HG03097 (cell line): ENCODE data around the gene OBSL1.

ENCODE experiments used
- ATAC-seq: cut with Tn5 transposase; IDR thresholded peaks from one replicate; pipeline ENCODE4 v1.9.1; 2021; ENCODE audit not compliant: unreplicated experiment, low FRiP score

OBSL1 gene

GRCh38 chr2:219536967-219537366 is 34.4 kb downstream of the OBSL1 start:
- ATAC-seq = no peak

DNA sequence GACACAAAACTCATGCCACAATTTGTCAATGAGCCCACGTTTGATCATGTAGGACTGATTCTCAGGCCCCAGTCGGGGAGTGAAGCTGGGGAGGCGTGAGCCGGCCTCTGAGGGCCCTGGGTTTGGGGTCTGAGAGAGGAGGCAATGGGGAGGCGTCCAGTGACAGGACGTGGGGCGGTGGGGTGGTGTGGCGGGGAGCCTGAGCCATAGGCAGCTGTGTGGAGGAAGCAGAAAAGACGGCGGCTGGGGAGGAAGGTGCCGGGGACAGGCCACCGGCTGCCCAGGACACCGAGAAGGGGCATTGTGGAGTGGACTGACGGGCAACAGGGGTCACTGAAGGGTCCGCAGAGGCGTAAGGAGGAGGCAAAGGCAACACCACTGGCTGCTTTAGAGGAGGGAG is 34.9 kb downstream of the OBSL1 start:
- ATAC-seq = no peak

DNA sequence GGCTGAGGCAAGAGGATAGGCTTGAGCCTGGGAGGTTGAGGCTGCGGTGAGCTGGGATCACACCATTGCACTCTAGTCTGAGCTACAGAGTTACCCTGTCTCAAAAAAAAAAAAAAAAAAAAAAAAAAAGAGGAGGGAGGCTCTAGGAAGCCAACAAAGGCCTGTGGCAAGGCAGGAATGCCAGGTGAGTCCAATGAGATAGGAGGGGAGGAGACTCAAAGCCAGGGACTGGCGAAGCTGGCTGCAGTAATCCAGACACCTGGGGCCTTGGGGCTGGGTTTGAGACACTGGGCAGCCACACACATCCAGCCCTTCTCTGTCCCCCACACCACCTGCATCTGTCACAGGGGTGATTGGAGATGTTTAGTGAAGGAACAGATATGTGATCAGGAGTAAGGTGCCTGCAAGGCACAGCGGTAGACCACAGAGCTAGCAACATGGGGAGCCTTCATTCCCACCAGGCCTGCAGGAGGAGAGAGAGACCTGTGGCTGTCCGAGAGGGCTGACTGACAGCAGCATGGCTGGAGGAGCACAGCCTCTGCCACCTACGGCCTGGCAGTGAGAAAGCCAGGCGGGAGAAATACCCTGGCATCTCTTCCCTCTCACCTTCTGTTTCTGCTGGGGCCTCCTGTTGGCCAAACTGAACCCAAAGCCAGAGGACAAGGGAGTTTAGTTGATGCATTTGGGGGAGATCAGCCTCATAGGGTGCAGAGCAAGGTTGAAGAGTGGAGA is 37.2 kb downstream of the OBSL1 start:
- no peak for ATAC-seq

DNA sequence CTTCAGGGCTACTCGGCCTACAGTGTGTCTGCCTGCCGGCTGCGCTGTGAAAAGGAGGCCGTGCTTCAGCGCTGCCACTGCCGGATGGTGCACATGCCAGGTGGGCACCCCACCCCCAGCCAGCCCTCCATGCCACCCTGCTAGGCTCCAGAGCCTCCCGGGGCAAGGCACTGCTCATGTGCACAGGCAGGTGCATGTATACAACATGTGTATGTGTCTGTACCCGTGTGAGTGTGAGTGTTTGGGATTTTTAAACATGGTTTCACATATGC is 39.0 kb downstream of the OBSL1 start:
- no peak for ATAC-seq

GRCh38 chr2:219531639-219532377 is 39.5 kb downstream of the OBSL1 start:
- no peak for ATAC-seq

DNA sequence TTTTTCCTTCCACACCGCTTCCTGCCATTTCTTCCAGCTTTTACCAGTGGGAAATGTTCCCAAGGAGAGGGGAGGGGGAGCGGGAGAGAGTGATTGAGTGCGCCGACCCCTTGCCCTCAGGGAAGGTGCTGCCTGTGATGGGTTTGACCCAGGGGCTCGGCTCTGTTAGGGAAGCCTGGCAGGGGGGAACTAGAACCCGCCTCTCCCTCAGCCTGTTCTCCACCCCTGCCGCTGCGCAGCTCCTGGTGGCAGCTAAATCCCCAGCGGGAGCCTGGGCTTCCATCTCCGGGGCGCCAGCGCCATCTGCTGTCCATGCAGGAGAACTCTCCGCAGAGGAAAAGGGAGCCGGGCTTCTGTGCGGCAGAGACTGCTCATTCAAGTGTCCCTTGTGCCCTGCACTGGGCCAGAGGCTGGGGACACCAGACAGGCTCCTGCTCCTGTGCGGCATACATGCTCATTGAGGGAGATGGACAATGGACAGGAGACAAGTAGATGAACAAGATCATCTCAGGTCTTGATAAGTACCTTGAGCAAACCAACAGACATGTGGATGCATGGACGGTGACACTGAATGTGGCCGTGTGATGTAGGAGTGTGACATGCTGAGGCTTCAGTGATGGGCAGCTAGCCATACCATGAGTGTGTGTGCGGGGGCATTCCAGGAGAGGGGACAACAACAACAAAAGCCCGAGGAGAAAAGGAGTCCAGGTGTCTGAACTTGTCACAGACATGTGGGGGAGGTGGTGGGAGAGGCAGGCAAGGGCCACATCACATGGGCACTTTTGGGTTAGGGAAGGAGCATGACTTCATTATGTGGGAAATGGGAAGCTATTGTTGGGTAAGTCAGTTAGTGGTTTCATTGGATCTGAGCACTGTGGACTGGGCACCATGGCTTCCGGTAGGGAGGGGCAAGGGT is 41.0 kb downstream of the OBSL1 start:
- peak; percentile 75 for ATAC-seq

GRCh38 chr2:219527472-219527871 is 43.9 kb downstream of the OBSL1 start:
- no peak for ATAC-seq

- ATAC-seq = no peak
Measured at GRCh38 chr2:219527076-219527394, 44.3 kb downstream of the OBSL1 start.

DNA sequence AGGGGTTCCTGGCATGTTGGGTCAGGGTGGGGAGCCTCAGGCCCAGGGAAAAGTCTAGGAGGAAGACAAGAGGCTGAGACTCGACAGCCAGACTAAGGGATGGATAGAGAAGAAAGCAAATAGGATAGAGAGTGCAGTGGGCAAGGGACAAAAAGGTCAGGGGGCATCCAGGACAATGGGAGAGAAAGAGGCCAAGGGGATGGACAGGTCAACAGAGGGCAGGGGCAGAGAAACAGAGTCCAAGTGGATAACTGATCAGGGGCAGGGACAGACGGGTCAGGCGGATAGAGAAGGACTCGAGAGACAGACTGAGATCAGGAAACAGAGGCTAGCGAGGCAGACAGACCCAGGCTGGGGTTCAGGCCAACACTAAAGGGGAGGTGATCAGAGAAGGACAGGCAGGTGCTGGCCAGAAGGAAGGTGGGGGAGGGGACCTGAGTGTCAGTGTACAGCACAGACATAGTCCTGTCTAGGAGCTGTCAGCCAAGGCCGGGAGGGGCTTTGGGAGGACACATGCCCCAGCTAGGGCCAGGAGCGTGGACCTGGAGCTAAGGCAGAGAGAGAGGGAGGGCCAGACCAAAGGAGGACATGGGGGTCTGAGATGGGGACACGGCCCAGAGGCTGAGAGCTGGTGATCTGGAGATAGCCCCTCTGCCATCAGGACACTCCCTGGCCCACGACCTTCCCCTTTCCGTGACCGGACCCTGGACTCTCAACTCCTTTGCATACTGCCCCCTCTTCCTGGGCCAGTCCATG is 44.8 kb downstream of the OBSL1 start:
- ATAC-seq = no peak

GRCh38 chr2:219525533-219526232 is 45.7 kb downstream of the OBSL1 start:
- ATAC-seq = no peak

- ATAC-seq = no peak
Measured at GRCh38 chr2:219524817-219525216, 46.5 kb downstream of the OBSL1 start.

- ATAC-seq = no peak
Measured at GRCh38 chr2:219523031-219523671, 48.2 kb downstream of the OBSL1 start.

GRCh38 chr2:219522111-219523030 is 49.0 kb downstream of the OBSL1 start:
- no peak for ATAC-seq

DNA sequence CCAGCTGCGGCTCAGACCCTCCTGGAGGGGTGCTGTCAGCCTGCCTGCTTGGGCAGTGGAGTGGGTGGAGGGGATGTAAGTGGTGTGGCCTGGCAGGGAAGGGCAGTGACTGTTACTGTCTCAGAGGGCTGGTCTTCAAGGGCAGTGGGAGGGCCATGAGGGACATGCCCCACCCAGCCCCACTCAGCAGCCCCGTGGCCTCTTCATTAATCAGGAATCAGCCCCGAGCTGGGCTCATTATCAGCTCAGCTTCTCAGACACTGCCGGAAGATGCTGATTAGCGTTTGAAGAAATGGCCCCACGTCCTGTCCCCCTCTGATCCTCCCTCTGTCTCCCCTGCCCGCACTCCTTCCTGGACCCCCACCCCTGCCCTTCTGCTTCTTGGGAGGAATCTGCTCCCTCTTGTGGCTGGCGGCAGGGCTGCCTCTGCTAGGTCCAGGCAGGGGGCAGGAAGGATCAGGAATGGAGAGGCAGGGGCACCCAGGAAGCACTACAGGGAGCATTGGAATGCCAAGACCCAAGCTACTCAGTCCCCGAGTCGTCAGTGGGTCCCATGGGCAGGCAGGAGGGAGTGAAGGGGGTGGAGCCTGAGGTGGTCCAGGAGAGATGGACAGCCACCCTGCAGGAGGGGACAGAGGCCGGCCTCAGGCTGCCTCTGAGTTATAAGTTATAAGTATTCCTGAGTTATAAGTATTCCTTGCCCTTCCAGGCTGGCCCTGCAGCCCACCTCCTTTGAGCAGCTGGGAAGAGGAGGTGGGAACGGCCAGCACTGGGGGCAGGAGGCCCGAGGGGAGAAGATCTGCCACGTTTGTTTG is 50.1 kb downstream of the OBSL1 start:
- no peak for ATAC-seq

GRCh38 chr2:219520079-219520478 is 51.3 kb downstream of the OBSL1 start:
- ATAC-seq = no peak

GRCh38 chr2:219519526-219519916 is 51.8 kb downstream of the OBSL1 start:
- ATAC-seq = no peak

GRCh38 chr2:219517954-219518778 is 53.2 kb downstream of the OBSL1 start:
- ATAC-seq = no peak
